ENCODE results near the gene PSMF1.
"Not testable (repeated sequence)": the region's sequence is repeated elsewhere in the genome, so short reads cannot be mapped to it uniquely, and the experiment has no call there.

Gene PSMF1

GRCh38 chr20:1127840-1128239 lies 9.4 kb downstream of the PSMF1 start:
- Mint-ChIP-seq H3K27me3 (no peaks in the 10 kb centered on the region), H3K36me3 (ENCODE audit: insufficient read depth) (peaks cover 65% of the 10 kb centered on the region), H3K9me3 (no peaks in the 10 kb centered on the region), H3K4me1 (peaks cover 57% of the 10 kb centered on the region), H3K27ac (ENCODE audit: low read depth) (no peak overlapping the region), H3K4me3 (no peak overlapping the region)
- ATAC-seq (replicated peaks; ENCODE audit: extremely low read depth, poor library complexity, severe bottlenecking) (no peak), DNase-seq (ENCODE audit: low spot score in 2 of 2) (no peak)

GRCh38 chr20:1130058-1130694 lies 11.8 kb downstream of the PSMF1 start:
- H3K4me1 Mint-ChIP-seq, result peaks cover 55% of the 10 kb centered on the region
- no peak overlapping the region for H3K4me3 Mint-ChIP-seq
- DNase-seq (ENCODE audit: low spot score in 2 of 2) (no peak), ATAC-seq (replicated peaks; ENCODE audit: extremely low read depth, poor library complexity, severe bottlenecking) (no peak)
- no peaks in the 10 kb centered on the region for H3K27me3 Mint-ChIP-seq
- H3K9me3 Mint-ChIP-seq, result no peaks in the 10 kb centered on the region
- peaks cover 70% of the 10 kb centered on the region for H3K36me3 Mint-ChIP-seq (ENCODE audit: insufficient read depth)
- H3K27ac Mint-ChIP-seq (ENCODE audit: low read depth), result no peak overlapping the region

DNA sequence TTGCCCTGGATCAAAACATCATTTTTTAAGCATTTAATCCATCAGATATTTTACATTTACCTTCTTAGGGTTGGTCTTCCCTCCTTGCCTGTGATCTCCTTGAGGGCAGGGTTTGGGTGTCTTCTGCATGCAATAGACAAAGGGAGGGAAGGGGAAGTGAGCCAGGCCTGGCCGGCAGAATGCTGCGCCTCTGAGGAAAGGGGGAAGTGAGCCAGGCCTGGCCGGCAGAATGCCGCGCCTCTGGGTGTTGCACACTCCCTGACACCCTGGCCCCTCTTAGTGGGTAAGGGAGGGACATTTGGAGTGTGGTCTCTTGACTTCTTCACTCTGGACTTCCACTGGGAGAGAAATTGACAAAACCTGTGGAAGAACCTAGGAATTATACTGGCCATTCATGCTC lies 12.4 kb downstream of the PSMF1 start:
- no peak overlapping the region for H3K4me3 Mint-ChIP-seq
- no peaks in the 10 kb centered on the region for H3K9me3 Mint-ChIP-seq
- ATAC-seq (replicated peaks; ENCODE audit: extremely low read depth, poor library complexity, severe bottlenecking) (no peak), DNase-seq (ENCODE audit: low spot score in 2 of 2) (no peak)
- no peak overlapping the region for H3K27ac Mint-ChIP-seq (ENCODE audit: low read depth)
- peaks cover 72% of the 10 kb centered on the region for H3K36me3 Mint-ChIP-seq (ENCODE audit: insufficient read depth)
- peaks cover 55% of the 10 kb centered on the region for H3K4me1 Mint-ChIP-seq
- H3K27me3 Mint-ChIP-seq, result no peaks in the 10 kb centered on the region

DNA sequence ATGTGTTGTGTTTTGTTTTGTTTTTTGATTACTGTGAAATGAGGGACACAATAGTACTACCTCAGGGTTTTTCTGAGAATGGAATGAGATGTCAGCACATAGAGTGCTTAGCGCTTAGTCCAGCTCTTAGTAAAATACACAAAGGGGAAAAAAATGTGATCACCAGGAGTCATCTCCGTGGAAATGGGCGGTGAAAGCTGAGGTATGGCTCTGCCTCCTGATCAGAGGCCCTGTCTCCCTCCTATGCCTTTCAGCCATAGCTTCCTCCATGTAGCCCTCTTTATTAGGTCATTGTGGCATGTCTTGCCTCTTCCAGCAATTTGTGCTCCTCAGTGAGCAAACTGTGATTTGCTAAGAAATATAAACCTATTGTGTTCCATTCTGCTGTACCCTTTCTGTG lies 13.0 kb downstream of the PSMF1 start:
- Mint-ChIP-seq H3K36me3 (ENCODE audit: insufficient read depth) (peaks cover 72% of the 10 kb centered on the region), H3K27me3 (no peaks in the 10 kb centered on the region), H3K4me3 (no peak overlapping the region), H3K4me1 (peaks cover 51% of the 10 kb centered on the region), H3K27ac (ENCODE audit: low read depth) (no peak overlapping the region), H3K9me3 (no peaks in the 10 kb centered on the region)
- DNase-seq (ENCODE audit: low spot score in 2 of 2) (no peak), ATAC-seq (replicated peaks; ENCODE audit: extremely low read depth, poor library complexity, severe bottlenecking) (no peak)

DNA sequence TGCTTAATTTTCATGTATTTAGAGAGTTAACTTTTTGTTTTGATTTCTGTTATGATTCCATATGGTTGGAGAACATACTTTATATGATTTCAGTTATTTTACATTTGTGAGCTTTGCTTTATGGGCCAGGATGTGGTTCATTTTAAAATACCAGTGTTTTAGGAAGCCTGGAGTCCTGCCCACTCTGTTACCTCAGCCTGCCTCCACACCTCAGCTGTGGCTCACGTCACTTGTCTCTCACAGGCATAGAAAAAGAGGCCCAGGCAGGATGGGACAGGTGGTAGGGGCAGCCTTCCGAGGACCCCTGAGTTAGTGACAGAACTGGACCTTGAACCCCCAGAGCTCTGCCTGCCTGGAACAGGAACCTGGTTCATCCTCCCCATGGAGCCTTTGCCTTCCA lies 16.0 kb downstream of the PSMF1 start:
- Mint-ChIP-seq H3K4me1 (peaks cover 39% of the 10 kb centered on the region), H3K9me3 (no peaks in the 10 kb centered on the region), H3K27me3 (no peaks in the 10 kb centered on the region), H3K36me3 (ENCODE audit: insufficient read depth) (peaks cover 74% of the 10 kb centered on the region), H3K4me3 (no peak overlapping the region), H3K27ac (ENCODE audit: low read depth) (peak overlapping the region; percentile 67)
- DNase-seq (ENCODE audit: low spot score in 2 of 2) (no peak), ATAC-seq (replicated peaks; ENCODE audit: extremely low read depth, poor library complexity, severe bottlenecking) (no peak)

DNA sequence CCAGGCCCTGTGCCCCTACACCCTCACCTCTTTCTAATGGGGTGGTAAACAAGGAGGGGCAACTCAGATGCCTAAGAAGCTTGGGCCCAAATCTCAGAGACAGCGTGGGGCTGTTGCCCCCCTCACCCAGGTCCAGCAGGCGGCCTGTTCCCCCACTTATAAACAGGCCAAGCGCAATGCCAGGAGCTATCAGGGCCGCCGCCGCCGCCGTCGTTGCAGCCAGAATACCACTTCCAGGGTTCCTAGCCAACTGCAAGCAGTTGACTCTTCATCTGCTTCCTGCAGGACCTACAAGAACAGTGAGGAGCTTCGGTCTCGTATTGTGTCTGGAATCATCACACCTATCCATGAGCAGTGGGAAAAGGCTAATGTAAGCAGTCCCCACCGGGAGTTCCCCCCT lies 16.4 kb downstream of the PSMF1 start:
- peaks cover 73% of the 10 kb centered on the region for H3K36me3 Mint-ChIP-seq (ENCODE audit: insufficient read depth)
- H3K4me3 Mint-ChIP-seq, result no peak overlapping the region

DNA sequence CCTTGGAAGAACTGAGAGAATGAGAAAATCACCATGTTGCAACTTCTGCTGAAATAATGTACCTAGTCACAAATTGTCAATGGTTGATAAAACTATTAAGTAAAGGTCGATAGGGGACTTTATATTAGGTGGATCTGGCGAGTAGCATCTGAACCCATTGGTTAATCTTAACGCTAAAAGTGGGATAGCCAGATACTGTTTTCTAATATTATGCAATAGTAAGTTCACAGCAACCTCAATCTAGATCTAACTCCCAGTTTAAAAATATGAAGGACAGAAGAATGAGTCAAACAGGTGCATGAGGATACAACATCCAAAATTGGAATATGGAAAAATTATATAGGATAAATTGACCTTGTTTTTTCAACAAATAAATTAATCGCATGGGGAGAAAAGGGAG lies 18.8 kb downstream of the PSMF1 start:
- no peak overlapping the region for H3K27ac Mint-ChIP-seq (ENCODE audit: low read depth)
- peaks cover 31% of the 10 kb centered on the region for H3K4me1 Mint-ChIP-seq
- peaks cover 70% of the 10 kb centered on the region for H3K36me3 Mint-ChIP-seq (ENCODE audit: insufficient read depth)
- ATAC-seq (replicated peaks; ENCODE audit: extremely low read depth, poor library complexity, severe bottlenecking) (no peak), DNase-seq (ENCODE audit: low spot score in 2 of 2) (no peak)
- H3K4me3 Mint-ChIP-seq, result no peak overlapping the region
- H3K27me3 Mint-ChIP-seq, result no peaks in the 10 kb centered on the region
- no peaks in the 10 kb centered on the region for H3K9me3 Mint-ChIP-seq

More for the DNA sequence above, 16.4 kb downstream of the PSMF1 start:
- DNase-seq (ENCODE audit: low spot score in 2 of 2) (no peak), ATAC-seq (replicated peaks; ENCODE audit: extremely low read depth, poor library complexity, severe bottlenecking) (no peak)
- Mint-ChIP-seq H3K4me1 (peaks cover 37% of the 10 kb centered on the region), H3K27ac (ENCODE audit: low read depth) (no peak overlapping the region), H3K9me3 (no peaks in the 10 kb centered on the region), H3K27me3 (no peaks in the 10 kb centered on the region)

- DNase-seq (ENCODE audit: low spot score in 2 of 2) (no peak), ATAC-seq (replicated peaks; ENCODE audit: extremely low read depth, poor library complexity, severe bottlenecking) (no peak)
- Mint-ChIP-seq H3K9me3 (no peaks in the 10 kb centered on the region), H3K4me3 (no peak overlapping the region), H3K27me3 (no peaks in the 10 kb centered on the region), H3K4me1 (peaks cover 30% of the 10 kb centered on the region), H3K36me3 (ENCODE audit: insufficient read depth) (peaks cover 50% of the 10 kb centered on the region), H3K27ac (ENCODE audit: low read depth) (no peak overlapping the region)
These were observed 26.2 kb downstream of the PSMF1 start for GRCh38 chr20:1144401-1145172.

DNA sequence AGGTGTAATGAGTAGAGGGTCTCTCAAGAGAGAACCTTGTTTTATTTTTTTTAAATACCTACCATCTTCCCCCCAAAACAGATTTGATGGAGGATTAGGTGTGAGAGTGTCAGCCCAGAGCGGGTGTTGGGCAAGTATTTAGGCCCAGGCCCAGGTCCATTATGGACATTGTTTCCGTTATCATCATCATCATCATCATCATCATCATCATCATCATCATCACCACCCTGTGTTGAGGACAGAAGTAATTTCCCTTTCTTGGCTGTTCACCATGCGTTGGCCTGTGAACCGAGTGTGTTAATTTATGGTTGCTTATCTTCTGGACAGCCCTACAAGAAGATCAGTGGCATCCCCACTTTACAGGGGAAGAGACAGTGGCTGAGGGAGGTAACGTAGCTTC lies 28.6 kb downstream of the PSMF1 start:
- H3K4me3 Mint-ChIP-seq, result no peak overlapping the region
- H3K9me3 Mint-ChIP-seq, result no peaks in the 10 kb centered on the region
- no peak for DNase-seq (ENCODE audit: low spot score in 2 of 2)
- H3K4me1 Mint-ChIP-seq, result peaks cover 35% of the 10 kb centered on the region
- peaks cover 41% of the 10 kb centered on the region for H3K36me3 Mint-ChIP-seq (ENCODE audit: insufficient read depth)
- no peak for ATAC-seq (replicated peaks; ENCODE audit: extremely low read depth, poor library complexity, severe bottlenecking)
- no peak overlapping the region for H3K27ac Mint-ChIP-seq (ENCODE audit: low read depth)
- H3K27me3 Mint-ChIP-seq, result no peaks in the 10 kb centered on the region

DNA sequence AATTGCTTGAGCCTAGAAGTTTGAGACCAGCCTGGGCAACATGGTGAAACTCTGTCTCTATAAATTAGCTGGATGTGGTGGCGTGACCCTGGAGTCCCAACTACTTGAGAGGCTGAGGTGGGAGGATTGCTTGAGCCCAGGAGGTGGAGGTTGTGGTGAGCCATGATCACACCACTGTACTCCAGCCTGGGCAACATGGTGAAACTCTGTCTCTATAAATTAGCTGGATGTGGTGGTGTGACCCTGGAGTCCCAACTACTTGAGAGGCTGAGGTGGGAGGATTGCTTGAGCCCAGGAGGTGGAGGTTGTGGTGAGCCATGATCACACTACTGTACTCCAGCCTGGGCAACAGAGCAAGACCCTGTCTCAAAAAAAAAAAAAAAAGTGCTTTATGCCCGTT lies 31.4 kb downstream of the PSMF1 start:
- not testable (repeated sequence) for H3K4me3 Mint-ChIP-seq; H3K9me3 Mint-ChIP-seq; H3K27ac Mint-ChIP-seq (ENCODE audit: low read depth); ATAC-seq (replicated peaks; ENCODE audit: extremely low read depth, poor library complexity, severe bottlenecking); H3K27me3 Mint-ChIP-seq; DNase-seq (ENCODE audit: low spot score in 2 of 2)
- H3K4me1 Mint-ChIP-seq, result peaks cover 44% of the 10 kb centered on the region
- H3K36me3 Mint-ChIP-seq (ENCODE audit: insufficient read depth), result peaks cover 35% of the 10 kb centered on the region

GRCh38 chr20:1150218-1150617 lies 31.8 kb downstream of the PSMF1 start:
- no peak for DNase-seq (ENCODE audit: low spot score in 2 of 2)
- Mint-ChIP-seq H3K36me3 (ENCODE audit: insufficient read depth) (peaks cover 33% of the 10 kb centered on the region), H3K27ac (ENCODE audit: low read depth) (no peak overlapping the region), H3K4me3 (no peak overlapping the region), H3K9me3 (no peaks in the 10 kb centered on the region), H3K27me3 (no peaks in the 10 kb centered on the region), H3K4me1 (peaks cover 43% of the 10 kb centered on the region)
- ATAC-seq (replicated peaks; ENCODE audit: extremely low read depth, poor library complexity, severe bottlenecking), result peak; percentile 36

DNA sequence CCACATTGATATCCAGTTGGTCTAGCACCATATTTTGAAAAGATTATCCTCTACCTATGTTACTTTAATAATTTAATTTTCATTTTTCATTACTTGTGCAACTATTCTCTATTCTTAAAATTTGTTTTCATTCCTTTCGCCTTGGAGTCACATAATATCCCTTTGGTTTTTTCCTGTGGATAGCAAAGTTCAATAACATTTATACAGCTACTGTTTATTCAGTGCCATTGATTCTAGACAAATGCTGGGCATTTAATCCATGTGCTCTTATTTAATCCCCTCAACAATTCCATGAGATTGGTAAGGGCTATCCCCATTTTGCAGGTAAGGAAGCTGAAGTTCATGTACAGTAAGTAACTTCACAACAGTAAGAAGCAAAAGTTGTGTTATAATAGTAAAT lies 32.6 kb downstream of the PSMF1 start:
- ATAC-seq (replicated peaks; ENCODE audit: extremely low read depth, poor library complexity, severe bottlenecking) (no peak), DNase-seq (ENCODE audit: low spot score in 2 of 2) (no peak)
- Mint-ChIP-seq H3K27me3 (no peaks in the 10 kb centered on the region), H3K9me3 (no peaks in the 10 kb centered on the region), H3K4me3 (no peak overlapping the region), H3K36me3 (ENCODE audit: insufficient read depth) (peaks cover 30% of the 10 kb centered on the region), H3K4me1 (peaks cover 43% of the 10 kb centered on the region), H3K27ac (ENCODE audit: low read depth) (peak overlapping the region; percentile 38)

DNA sequence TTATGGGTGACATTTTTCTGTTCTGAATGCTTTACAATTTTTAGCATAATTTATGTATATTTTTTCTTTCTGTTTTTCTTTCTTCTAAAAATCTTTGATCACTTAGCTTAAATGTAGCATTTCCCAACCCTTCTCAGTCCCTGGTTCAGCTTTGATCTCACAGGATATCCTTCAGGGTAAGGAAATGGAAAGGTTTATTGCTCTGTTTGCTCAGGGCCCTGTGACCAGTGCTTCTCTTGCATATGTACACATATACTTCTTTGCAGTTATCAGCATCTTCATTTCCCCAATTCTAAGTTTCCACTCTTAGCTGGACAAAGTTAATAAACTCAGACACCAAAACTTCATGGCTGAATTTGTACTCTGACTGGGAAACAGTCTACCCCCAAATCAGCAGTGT lies 35.8 kb downstream of the PSMF1 start:
- Mint-ChIP-seq H3K4me3 (no peak overlapping the region), H3K27me3 (no peaks in the 10 kb centered on the region), H3K36me3 (ENCODE audit: insufficient read depth) (peaks cover 21% of the 10 kb centered on the region), H3K27ac (ENCODE audit: low read depth) (no peak overlapping the region), H3K9me3 (no peaks in the 10 kb centered on the region), H3K4me1 (peaks cover 28% of the 10 kb centered on the region)
- ATAC-seq (replicated peaks; ENCODE audit: extremely low read depth, poor library complexity, severe bottlenecking) (no peak), DNase-seq (ENCODE audit: low spot score in 2 of 2) (no peak)

Measured in central memory CD8-positive, alpha-beta T cell (primary cell).